Central memory CD8-positive, alpha-beta T cell (primary cell): ENCODE results near the gene VWA8.
"Not testable (repeated sequence)": the region's sequence is repeated elsewhere in the genome, so short reads cannot be mapped to it uniquely, and the experiment has no call there.

Source experiments
- ATAC-seq: fragments of 150-1000 bp; cut with Tn5 transposase; replicated peaks from 2 replicates; pipeline ENCODE4 v1.10.0; 2022; ENCODE audit warnings: mild to moderate bottlenecking, moderate FRiP score, moderate number of reproducible peaks; ENCODE audit not compliant: poor library complexity, severe bottlenecking; ENCODE audit errors: extremely low read depth
- DNase-seq, 2 donors: peaks; one replicate each; pipeline ENCODE4 v3.0.0; 2021; ENCODE audit warnings: low spot score in 2 of 2
- H3K27ac Mint-ChIP-seq: one replicate; pipeline ENCODE4 v1.8.0; 2022; ENCODE audit warnings: low read depth, mild to moderate bottlenecking, moderate library complexity, mixed read lengths
- H3K27me3 Mint-ChIP-seq: one replicate; pipeline ENCODE4 v1.8.0; 2022; ENCODE audit warnings: mixed read lengths
- H3K36me3 Mint-ChIP-seq: one replicate; pipeline ENCODE4 v1.8.0; 2022; ENCODE audit warnings: mild to moderate bottlenecking, moderate library complexity, mixed read lengths; ENCODE audit not compliant: insufficient read depth
- H3K4me1 Mint-ChIP-seq: one replicate; pipeline ENCODE4 v1.8.0; 2022; ENCODE audit warnings: mixed read lengths
- H3K4me3 Mint-ChIP-seq: one replicate; pipeline ENCODE4 v1.8.0; 2022; ENCODE audit warnings: mild to moderate bottlenecking, moderate library complexity, mixed read lengths
- H3K9me3 Mint-ChIP-seq: one replicate; pipeline ENCODE4 v1.8.0; 2022; ENCODE audit warnings: mixed read lengths

VWA8 gene

GRCh38 chr13:41935501-41935900 lies 25.4 kb downstream of the VWA8 start:
- ATAC-seq, result no peak
- Mint-ChIP-seq H3K36me3 (peaks cover 8% of the 10 kb centered on the region), H3K4me1 (peaks cover 27% of the 10 kb centered on the region), H3K9me3 (no peaks in the 10 kb centered on the region), H3K27me3 (no peaks in the 10 kb centered on the region), H3K27ac (no peak overlapping the region), H3K4me3 (no peak overlapping the region)
- DNase-seq, result no peak

- H3K4me3 Mint-ChIP-seq, result no peak overlapping the region
- no peaks in the 10 kb centered on the region for H3K9me3 Mint-ChIP-seq
- no peaks in the 10 kb centered on the region for H3K27me3 Mint-ChIP-seq
- H3K4me1 Mint-ChIP-seq, result peaks cover 27% of the 10 kb centered on the region
- no peak for DNase-seq
- H3K27ac Mint-ChIP-seq, result no peak overlapping the region
- peaks cover 8% of the 10 kb centered on the region for H3K36me3 Mint-ChIP-seq
- no peak for ATAC-seq
Measured at GRCh38 chr13:41934994-41935393, 25.9 kb downstream of the VWA8 start.

- no peaks in the 10 kb centered on the region for H3K27me3 Mint-ChIP-seq
- H3K4me1 Mint-ChIP-seq, result peaks cover 27% of the 10 kb centered on the region
- no peaks in the 10 kb centered on the region for H3K9me3 Mint-ChIP-seq
- DNase-seq, result no peak
- H3K27ac Mint-ChIP-seq, result no peak overlapping the region
- ATAC-seq, result no peak
- H3K36me3 Mint-ChIP-seq, result peaks cover 6% of the 10 kb centered on the region
- H3K4me3 Mint-ChIP-seq, result no peak overlapping the region
Measured at GRCh38 chr13:41934120-41934519, 26.8 kb downstream of the VWA8 start.

- peaks cover 35% of the 10 kb centered on the region for H3K4me1 Mint-ChIP-seq
- peaks cover 4% of the 10 kb centered on the region for H3K36me3 Mint-ChIP-seq
- no peaks in the 10 kb centered on the region for H3K27me3 Mint-ChIP-seq
- no peak overlapping the region for H3K27ac Mint-ChIP-seq
- DNase-seq, result no peak
- no peaks in the 10 kb centered on the region for H3K9me3 Mint-ChIP-seq
- H3K4me3 Mint-ChIP-seq, result no peak overlapping the region
- ATAC-seq, result no peak
Measured at GRCh38 chr13:41931337-41931736, 29.6 kb downstream of the VWA8 start.

DNA sequence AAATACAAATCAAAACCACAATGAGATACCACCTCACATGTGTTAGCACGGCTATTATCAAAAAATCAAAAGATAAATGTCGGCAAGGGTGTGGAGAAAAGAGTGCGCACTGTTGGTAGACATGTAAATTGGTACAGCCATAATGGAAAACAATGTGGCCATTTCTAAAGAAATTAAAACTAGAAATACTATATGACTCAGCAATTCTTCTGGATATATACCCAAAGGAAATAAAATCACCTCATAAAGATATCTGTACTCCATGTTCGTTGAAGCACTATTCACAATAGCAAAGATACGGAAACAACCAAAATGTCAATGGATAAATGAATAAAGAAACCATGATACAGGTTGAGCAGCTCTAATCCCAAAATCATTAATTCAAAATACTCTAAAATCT lies 30.8 kb downstream of the VWA8 start:
- H3K27me3 Mint-ChIP-seq, result no peaks in the 10 kb centered on the region
- ATAC-seq (no peak), DNase-seq (no peak)
- no peaks in the 10 kb centered on the region for H3K9me3 Mint-ChIP-seq
- H3K27ac Mint-ChIP-seq, result no peak overlapping the region
- peaks cover 27% of the 10 kb centered on the region for H3K4me1 Mint-ChIP-seq
- no peak overlapping the region for H3K4me3 Mint-ChIP-seq
- H3K36me3 Mint-ChIP-seq, result peaks cover 6% of the 10 kb centered on the region

GRCh38 chr13:41928323-41928722 lies 32.6 kb downstream of the VWA8 start:
- DNase-seq (no peak), ATAC-seq (no peak)
- H3K36me3 Mint-ChIP-seq, result peaks cover 6% of the 10 kb centered on the region
- peak overlapping the region; percentile 81 for H3K27ac Mint-ChIP-seq
- H3K27me3 Mint-ChIP-seq, result no peaks in the 10 kb centered on the region
- peaks cover 8% of the 10 kb centered on the region for H3K9me3 Mint-ChIP-seq
- peak overlapping the region; percentile 58 for H3K4me3 Mint-ChIP-seq
- peaks cover 32% of the 10 kb centered on the region for H3K4me1 Mint-ChIP-seq

DNA sequence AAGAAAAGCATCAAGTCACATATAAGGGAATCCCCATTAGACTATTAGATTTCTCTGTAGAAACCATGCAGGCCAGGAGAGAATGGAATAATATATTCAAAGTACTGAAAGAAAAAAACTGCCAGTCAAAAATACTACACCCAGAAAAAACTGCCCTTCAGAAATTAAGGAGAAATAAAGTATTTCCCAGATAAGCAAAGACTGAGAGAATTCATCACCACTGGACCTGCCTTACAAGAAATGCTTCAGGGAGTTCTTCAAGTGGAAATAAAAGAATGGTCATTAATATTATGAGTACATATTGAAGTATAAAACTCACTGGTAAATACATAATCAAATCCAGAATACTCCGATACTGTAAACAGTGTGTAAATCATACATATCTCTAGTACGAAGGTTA lies 35.9 kb downstream of the VWA8 start:
- no peak overlapping the region for H3K27ac Mint-ChIP-seq
- H3K27me3 Mint-ChIP-seq, result no peaks in the 10 kb centered on the region
- peaks cover 26% of the 10 kb centered on the region for H3K4me1 Mint-ChIP-seq
- no peak for ATAC-seq
- H3K9me3 Mint-ChIP-seq, result peaks cover 8% of the 10 kb centered on the region
- DNase-seq, result no peak
- peaks cover 4% of the 10 kb centered on the region for H3K36me3 Mint-ChIP-seq
- no peak overlapping the region for H3K4me3 Mint-ChIP-seq

GRCh38 chr13:41922894-41923293 lies 38.0 kb downstream of the VWA8 start:
- not testable (repeated sequence) for H3K27ac Mint-ChIP-seq, H3K4me3 Mint-ChIP-seq, ATAC-seq, H3K9me3 Mint-ChIP-seq, DNase-seq, H3K36me3 Mint-ChIP-seq, H3K27me3 Mint-ChIP-seq
- H3K4me1 Mint-ChIP-seq, result peaks cover 29% of the 10 kb centered on the region

DNA sequence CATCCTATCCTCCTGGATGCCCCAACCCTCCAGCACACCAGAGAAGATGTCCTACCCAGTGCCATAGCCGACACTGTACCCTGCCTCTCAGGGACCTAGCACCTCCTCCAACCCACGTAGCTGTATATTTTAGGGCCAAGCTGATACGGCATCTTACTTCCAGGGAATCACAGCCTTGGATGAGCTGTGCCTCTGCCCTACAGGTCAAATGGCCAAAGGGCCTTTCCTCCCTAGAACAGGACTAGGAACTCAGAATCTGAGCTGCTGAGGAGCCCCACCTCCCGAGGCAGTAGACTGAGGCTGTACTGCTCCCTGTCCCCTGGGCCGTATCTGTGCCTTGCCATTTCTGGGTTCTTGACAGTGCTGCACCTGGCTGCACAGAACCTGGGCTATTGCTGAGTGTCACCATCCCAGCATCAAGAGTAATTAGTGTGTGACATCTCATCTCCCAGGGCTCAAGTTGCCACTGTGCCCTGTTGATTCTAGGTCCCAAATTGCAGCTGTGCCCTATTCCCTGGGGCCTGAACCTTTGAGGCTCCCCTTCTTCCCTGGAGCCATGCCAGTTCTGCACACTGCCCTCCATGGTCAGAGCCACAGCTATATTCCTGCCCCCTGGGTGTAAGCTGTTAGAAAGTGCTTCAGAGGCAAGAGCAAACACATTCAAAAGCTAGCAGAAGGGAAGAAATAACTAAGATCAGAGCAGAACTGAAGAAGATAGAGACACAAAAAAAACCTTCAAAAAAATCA lies 41.0 kb downstream of the VWA8 start:
- DNase-seq, result no peak
- peaks cover 8% of the 10 kb centered on the region for H3K9me3 Mint-ChIP-seq
- H3K27ac Mint-ChIP-seq, result no peak overlapping the region
- H3K4me1 Mint-ChIP-seq, result peaks cover 53% of the 10 kb centered on the region
- no peak overlapping the region for H3K4me3 Mint-ChIP-seq
- no peaks in the 10 kb centered on the region for H3K27me3 Mint-ChIP-seq
- no peak for ATAC-seq
- H3K36me3 Mint-ChIP-seq, result peaks cover 3% of the 10 kb centered on the region

GRCh38 chr13:41919031-41919740 lies 41.7 kb downstream of the VWA8 start:
- Mint-ChIP-seq H3K4me1 (peaks cover 56% of the 10 kb centered on the region), H3K36me3 (peaks cover 3% of the 10 kb centered on the region), H3K4me3 (no peak overlapping the region), H3K27me3 (no peaks in the 10 kb centered on the region), H3K27ac (no peak overlapping the region), H3K9me3 (peaks cover 6% of the 10 kb centered on the region)
- DNase-seq (no peak), ATAC-seq (no peak)

GRCh38 chr13:41917641-41918040 lies 43.3 kb downstream of the VWA8 start:
- Mint-ChIP-seq H3K27ac (no peak overlapping the region), H3K4me1 (peaks cover 49% of the 10 kb centered on the region), H3K4me3 (no peak overlapping the region), H3K9me3 (no peaks in the 10 kb centered on the region), H3K36me3 (peaks cover 3% of the 10 kb centered on the region), H3K27me3 (no peaks in the 10 kb centered on the region)
- no peak for DNase-seq
- ATAC-seq, result no peak

- ATAC-seq (peak; percentile 97), DNase-seq (no peak)
- H3K36me3 Mint-ChIP-seq, result peaks cover 3% of the 10 kb centered on the region
- H3K27me3 Mint-ChIP-seq, result no peaks in the 10 kb centered on the region
- peak overlapping the region; percentile 21 for H3K4me3 Mint-ChIP-seq
- H3K9me3 Mint-ChIP-seq, result no peaks in the 10 kb centered on the region
- peaks cover 49% of the 10 kb centered on the region for H3K4me1 Mint-ChIP-seq
- peak overlapping the region; percentile 2 for H3K27ac Mint-ChIP-seq
Measured at GRCh38 chr13:41916173-41916954, 44.5 kb downstream of the VWA8 start.
